ENCODE results near the gene ZNF394.
A peak's percentile ranks its signal among the peaks of the same experiment; 100 is the strongest.

Gene ZNF394

GRCh38 chr7:99490878-99491277 lies 9.2 kb downstream of the ZNF394 start:
- no peak for DNase-seq

GRCh38 chr7:99489235-99489634 lies 10.8 kb downstream of the ZNF394 start:
- DNase-seq = no peak

- no peak for DNase-seq
These were observed 15.0 kb downstream of the ZNF394 start for GRCh38 chr7:99485094-99485493.

GRCh38 chr7:99478464-99479440 lies 21.3 kb downstream of the ZNF394 start:
- DNase-seq = no peak

GRCh38 chr7:99476107-99476506 lies 24.0 kb downstream of the ZNF394 start:
- DNase-seq = no peak

- peak; percentile 52 for DNase-seq
These were observed 26.8 kb downstream of the ZNF394 start for GRCh38 chr7:99473315-99473596.

GRCh38 chr7:99472561-99473314 lies 27.3 kb downstream of the ZNF394 start, which contains the start of gene ZNF789:
TSS of gene ZNF789 (plus strand) at chr7:99472890. CDS start at chr7:99476457, 3,567 bp downstream.
- peak; percentile 95 for DNase-seq

GRCh38 chr7:99469381-99470065 lies 30.6 kb downstream of the ZNF394 start:
- no peak for DNase-seq

- DNase-seq = no peak
These were observed 31.7 kb downstream of the ZNF394 start for GRCh38 chr7:99468336-99468918.

GRCh38 chr7:99465421-99465768 lies 34.7 kb downstream of the ZNF394 start:
- DNase-seq = no peak

GRCh38 chr7:99461221-99461620 lies 38.9 kb downstream of the ZNF394 start:
- DNase-seq = no peak

- no peak for DNase-seq
These were observed 39.4 kb downstream of the ZNF394 start for GRCh38 chr7:99460651-99461050.

GRCh38 chr7:99459087-99459486 lies 41.0 kb downstream of the ZNF394 start:
- DNase-seq = no peak

GRCh38 chr7:99457650-99458493 lies 42.2 kb downstream of the ZNF394 start:
- DNase-seq = no peak

GRCh38 chr7:99457050-99457649 lies 42.9 kb downstream of the ZNF394 start:
- no peak for DNase-seq

GRCh38 chr7:99456288-99456687 lies 43.8 kb downstream of the ZNF394 start:
- DNase-seq = no peak

GRCh38 chr7:99455874-99456273 lies 44.2 kb downstream of the ZNF394 start:
- DNase-seq = no peak

- no peak for DNase-seq
These were observed 47.0 kb downstream of the ZNF394 start for GRCh38 chr7:99453105-99453504.

GRCh38 chr7:99452541-99452940 lies 47.5 kb downstream of the ZNF394 start:
- no peak for DNase-seq

- no peak for DNase-seq
These were observed 48.1 kb downstream of the ZNF394 start for GRCh38 chr7:99451936-99452335.

GRCh38 chr7:99449326-99449725 lies 50.8 kb downstream of the ZNF394 start:
- DNase-seq = no peak

- no peak for DNase-seq
These were observed 51.2 kb downstream of the ZNF394 start for GRCh38 chr7:99448855-99449254.
